MM.1S (cell line): ENCODE data around the gene HGFAC.

Experiments
- CTCF ChIP-seq: fragments of 300-600 bp; sonication (generic); IDR thresholded peaks from 2 replicates; pipeline ENCODE4 v1.5.1; 2016; ENCODE audit warnings: antibody characterized with exemption, low read length, mixed read lengths
- EZH2 ChIP-seq: fragments of 300-600 bp; sonication (generic); optimal IDR thresholded peaks from 2 replicates; pipeline ENCODE3; 2017; ENCODE audit warnings: low read depth, mild to moderate bottlenecking, antibody characterized with exemption, low read length, mixed read lengths
- EZH2phosphoT487 ChIP-seq: fragments of 300-600 bp; sonication (generic); IDR thresholded peaks from 2 replicates; pipeline ENCODE4 v1.6.1; 2018; ENCODE audit warnings: antibody characterized with exemption, low read length

- TF ChIP-seq CTCF (no peak), EZH2phosphoT487 (no peak), EZH2 (no peak)
Observed at GRCh38 chr4:3497095-3497494, 55.3 kb downstream of the HGFAC start.
